ENCODE results near the gene TOMT. TPM values are rescaled to one million over a fixed set of nuclear protein-coding genes. Genes with fewer than 3 reads are reported as not detected.
"Not testable (repeated sequence)": the region's sequence is repeated elsewhere in the genome, so short reads cannot be mapped to it uniquely, and the experiment has no call there.

TOMT gene
- total RNA-seq, 8 experiments from 2014 or later, result not detected

DNA sequence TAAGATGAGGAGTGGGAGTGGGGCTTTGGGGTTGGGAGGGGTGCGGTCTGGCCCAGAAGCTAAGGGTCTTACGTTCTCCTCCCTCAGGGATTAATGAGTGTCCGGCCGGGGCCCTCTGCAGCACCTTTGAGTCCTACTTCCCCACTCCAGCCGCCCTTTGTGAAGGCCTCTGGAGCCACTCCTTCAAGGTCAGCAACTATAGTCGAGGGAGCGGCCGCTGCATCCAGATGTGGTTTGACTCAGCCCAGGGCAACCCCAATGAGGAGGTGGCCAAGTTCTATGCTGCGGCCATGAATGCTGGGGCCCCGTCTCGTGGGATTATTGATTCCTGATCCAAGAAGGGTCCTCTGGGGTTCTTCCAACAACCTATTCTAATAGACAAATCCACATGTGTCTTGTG, 33.8 kb downstream of the TOMT start:
- in situ Hi-C loops (cut with MboI; ENCODE audit: low pct_unique_long_range_greater_than_20kb in 2 of 9, low sequenced_read_pairs in 9 of 9, unreplicated experiment in 9 of 9), result no loop called here
- Histone ChIP-seq H3K4me3 (no peak overlapping the region), H3K4me1 (replicated peaks in 1 of 2) (no peaks in the 10 kb centered on the region), H3K27ac (no peak overlapping the region)
- 90 to 100% methylated on average over 2 of the region's 11 CpGs; no CpG with 5 or more reads in 8 of the 10 experiments for WGBS, 10 experiments
- ATAC-seq (replicated peaks in 6 of 8), result no peak

DNA sequence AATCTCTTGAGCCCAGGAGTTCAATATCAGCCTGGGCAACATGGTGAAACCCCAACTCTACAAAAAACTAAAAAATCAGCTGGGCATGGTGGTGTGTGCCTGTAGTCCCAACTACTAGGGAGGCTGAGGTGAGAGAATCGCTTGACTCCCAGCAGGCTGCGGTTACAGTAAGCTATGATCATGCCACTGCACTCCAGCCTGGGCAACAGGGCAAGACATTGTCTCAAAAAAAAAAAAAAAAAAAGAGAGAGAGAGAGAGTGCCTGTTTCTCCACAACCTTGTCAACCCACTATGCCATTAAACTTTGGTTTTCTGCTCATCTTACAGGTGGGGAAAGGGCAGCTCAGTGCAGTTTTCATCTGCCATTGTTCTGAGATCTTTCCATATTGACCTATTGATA, 34.9 kb downstream of the TOMT start:
- ATAC-seq (replicated peaks in 6 of 8), result no peak
- Histone ChIP-seq H3K4me1 (replicated peaks in 1 of 2) (no peaks in the 10 kb centered on the region), H3K4me3 (no peak overlapping the region), H3K27ac (no peak overlapping the region)
- WGBS, 10 experiments, result 76 to 100% (median 90%) methylated on average over 1 to 2 of the region's 2 CpGs; no CpG with 5 or more reads in 6 of the 10 experiments
- in situ Hi-C loops (cut with MboI; ENCODE audit: low pct_unique_long_range_greater_than_20kb in 2 of 9, low sequenced_read_pairs in 9 of 9, unreplicated experiment in 9 of 9), result no loop called here

DNA sequence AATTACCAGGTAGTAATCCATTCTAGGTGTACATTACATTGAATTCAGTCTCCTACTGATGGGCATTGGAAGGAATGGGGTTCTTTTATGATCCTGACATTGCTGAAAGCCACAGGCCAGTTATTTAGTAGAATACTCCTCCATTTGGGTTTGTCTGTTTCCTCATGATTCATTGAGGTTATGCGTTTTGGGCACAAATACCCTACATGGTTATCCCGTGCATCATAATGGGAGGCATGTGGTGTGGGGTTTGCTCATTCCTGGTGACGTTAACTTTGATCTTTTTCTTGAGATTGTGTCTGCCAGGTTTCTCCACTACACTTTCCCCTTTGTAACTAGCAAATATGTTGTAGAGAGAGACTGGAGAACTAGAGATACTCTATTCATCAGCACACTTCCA, 35.3 kb downstream of the TOMT start:
- H3K27ac ChIP-seq, result no peak overlapping the region
- no peak overlapping the region for H3K4me3 ChIP-seq
- H3K4me1 ChIP-seq (replicated peaks in 1 of 2), result no peaks in the 10 kb centered on the region
- WGBS, 10 experiments, result 0 to 71% (median 26%) methylated on average over 1 to 3 of the region's 3 CpGs; no CpG with 5 or more reads in 2 of the 10 experiments
- ATAC-seq (replicated peaks in 6 of 8), result no peak
- in situ Hi-C loops (cut with MboI; ENCODE audit: low pct_unique_long_range_greater_than_20kb in 2 of 9, low sequenced_read_pairs in 9 of 9, unreplicated experiment in 9 of 9), result no loop called here

DNA sequence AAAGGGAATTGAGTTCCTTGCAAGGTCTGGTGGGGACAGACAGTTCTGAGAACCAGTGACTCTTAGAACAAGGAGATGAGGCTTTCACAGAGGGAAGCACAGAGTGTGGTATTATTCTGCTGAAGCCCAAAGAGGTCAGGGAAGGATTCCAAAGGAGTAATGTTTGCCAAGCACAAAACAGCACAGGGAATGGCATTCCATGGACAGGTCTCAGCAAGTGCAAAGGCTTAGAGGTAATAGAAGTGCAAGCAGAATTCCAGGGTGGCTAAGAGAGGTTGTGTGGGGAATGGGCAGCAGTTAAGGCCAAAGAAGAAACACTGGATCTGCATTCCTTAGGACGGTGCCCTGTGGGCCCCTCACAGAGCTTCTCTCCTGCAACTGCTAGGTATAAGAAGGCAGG, 36.4 kb downstream of the TOMT start:
- ATAC-seq (replicated peaks in 6 of 8); in situ Hi-C loops (cut with MboI; ENCODE audit: low pct_unique_long_range_greater_than_20kb in 2 of 9, low sequenced_read_pairs in 9 of 9, unreplicated experiment in 9 of 9): not testable (repeated sequence)

DNA sequence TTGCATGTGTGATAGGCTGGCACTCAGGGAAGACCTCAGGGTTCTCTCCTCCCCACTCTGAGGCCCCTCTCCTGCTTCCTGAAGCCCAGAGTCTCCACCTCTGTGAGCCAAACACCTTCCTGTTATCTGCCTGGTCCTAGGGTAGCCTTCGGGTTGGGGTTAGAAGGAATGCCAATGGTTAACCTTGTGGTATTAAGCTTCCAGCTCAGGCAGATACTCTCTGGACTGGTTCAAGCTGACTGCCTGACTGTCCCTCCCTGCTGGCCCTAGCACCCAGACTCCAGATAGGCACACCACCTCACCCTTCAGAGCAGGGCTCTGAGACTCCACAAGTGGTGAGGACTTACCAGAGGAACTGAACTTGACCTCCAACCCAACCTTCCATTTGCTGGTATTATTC, 36.8 kb downstream of the TOMT start:
- H3K4me3 ChIP-seq; ATAC-seq (replicated peaks in 6 of 8); in situ Hi-C loops (cut with MboI; ENCODE audit: low pct_unique_long_range_greater_than_20kb in 2 of 9, low sequenced_read_pairs in 9 of 9, unreplicated experiment in 9 of 9); H3K4me1 ChIP-seq (replicated peaks in 1 of 2); H3K27ac ChIP-seq: not testable (repeated sequence)
- WGBS, 10 experiments, result no CpG with 5 or more reads among the region's 1 CpG

More for the DNA sequence above, 36.4 kb downstream of the TOMT start:
- not testable (repeated sequence) for H3K4me1 ChIP-seq (replicated peaks in 1 of 2); H3K4me3 ChIP-seq; H3K27ac ChIP-seq
- WGBS, 10 experiments, result no CpG with 5 or more reads among the region's 1 CpG

DNA sequence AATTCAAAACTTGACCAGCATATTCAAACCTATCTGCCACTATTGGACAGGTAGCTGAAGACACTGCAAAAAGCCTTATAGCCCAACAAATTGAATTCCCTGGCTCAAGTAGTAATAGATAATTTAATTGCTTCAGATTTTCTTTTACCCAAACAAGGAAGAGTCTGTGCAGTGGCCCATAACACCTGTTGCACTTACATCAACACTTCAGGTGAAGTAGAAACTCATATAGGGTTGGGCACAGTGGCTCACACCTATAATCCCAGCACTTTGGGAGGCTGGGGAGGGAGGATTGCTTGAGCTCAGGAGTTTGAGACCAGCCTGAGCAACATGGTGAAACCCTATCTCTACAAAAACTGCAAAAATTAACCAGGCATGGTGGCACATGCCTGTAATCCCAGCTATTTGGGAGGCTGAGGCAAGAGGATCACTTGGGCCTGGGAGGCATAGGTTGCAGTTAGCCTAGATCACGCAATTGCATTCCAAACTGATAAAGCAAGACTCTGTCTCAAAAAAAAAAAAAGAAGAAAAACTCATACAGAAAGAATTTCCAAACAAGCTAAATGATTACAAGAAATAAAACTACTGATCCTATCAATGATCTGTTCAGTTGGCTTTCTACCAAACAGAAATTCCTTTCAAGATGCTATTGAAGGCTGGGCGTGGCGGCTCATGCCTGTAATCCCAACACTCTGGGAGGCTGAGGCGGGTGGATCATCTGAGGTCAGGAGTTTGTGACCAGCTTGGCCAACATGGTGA, 39.3 kb downstream of the TOMT start:
- Histone ChIP-seq H3K4me1 (replicated peaks in 1 of 2) (no peaks in the 10 kb centered on the region), H3K27ac (no peak overlapping the region), H3K4me3 (no peak overlapping the region)
- WGBS, 10 experiments, result 10 to 100% (median 96%) methylated on average over 1 to 4 of the region's 4 CpGs; no CpG with 5 or more reads in 4 of the 10 experiments
- in situ Hi-C loops (cut with MboI; ENCODE audit: low pct_unique_long_range_greater_than_20kb in 2 of 9, low sequenced_read_pairs in 9 of 9, unreplicated experiment in 9 of 9), result no loop called here
- ATAC-seq (replicated peaks in 6 of 8), result peak in 2 of 8 experiments; percentile 43 to 63

DNA sequence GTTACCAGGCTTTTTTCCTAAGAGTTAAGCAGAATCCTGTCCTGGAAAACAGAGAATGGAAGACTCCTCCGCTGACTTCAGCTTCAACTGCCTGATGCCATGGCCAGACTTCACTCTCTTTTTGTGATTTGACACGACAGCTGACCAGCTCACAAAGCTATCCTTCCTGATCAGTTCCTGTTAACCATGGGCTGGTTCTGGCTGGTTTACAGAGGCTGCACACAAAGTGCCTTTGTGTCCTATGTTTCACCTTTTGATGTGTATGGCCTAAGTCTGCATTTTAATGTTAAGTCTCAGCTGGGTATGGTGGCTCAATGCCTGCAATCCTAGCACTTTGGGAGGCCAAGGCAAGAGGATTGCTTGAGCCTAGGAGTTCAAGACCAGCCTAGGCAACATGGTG, 40.9 kb downstream of the TOMT start:
- ATAC-seq (replicated peaks in 6 of 8), result no peak
- in situ Hi-C loops (cut with MboI; ENCODE audit: low pct_unique_long_range_greater_than_20kb in 2 of 9, low sequenced_read_pairs in 9 of 9, unreplicated experiment in 9 of 9), result no loop called here
- H3K4me3 ChIP-seq, result no peak overlapping the region
- 0 to 52% (median 33%) methylated on average over 1 to 2 of the region's 2 CpGs; no CpG with 5 or more reads in 3 of the 10 experiments for WGBS, 10 experiments
- H3K4me1 ChIP-seq (replicated peaks in 1 of 2), result no peaks in the 10 kb centered on the region
- H3K27ac ChIP-seq, result no peak overlapping the region

DNA sequence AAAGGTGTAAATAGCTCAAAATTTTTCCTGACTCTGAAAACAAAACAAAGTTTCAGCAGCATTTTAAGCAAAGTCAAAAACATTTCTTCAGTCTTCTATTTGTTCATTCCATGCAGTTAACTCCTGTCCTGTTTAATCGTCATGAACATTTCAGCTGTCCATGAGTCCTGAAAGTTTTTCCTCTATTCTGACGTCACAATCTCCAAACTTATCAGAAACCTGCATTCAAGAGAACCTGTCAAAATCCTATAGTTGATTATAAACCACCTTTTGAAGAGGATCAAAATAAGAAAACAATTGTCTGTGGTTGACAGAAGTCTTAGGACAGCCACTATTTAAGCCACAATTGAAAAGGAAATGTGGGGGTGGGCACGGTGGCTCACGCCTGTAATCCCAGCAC, 45.2 kb downstream of the TOMT start:
- Histone ChIP-seq H3K4me3 (no peak overlapping the region), H3K4me1 (replicated peaks in 1 of 2) (no peaks in the 10 kb centered on the region), H3K27ac (no peak overlapping the region)
- in situ Hi-C loops (cut with MboI; ENCODE audit: low pct_unique_long_range_greater_than_20kb in 2 of 9, low sequenced_read_pairs in 9 of 9, unreplicated experiment in 9 of 9), result no loop called here
- 0 to 92% (median 68%) methylated on average over 1 to 3 of the region's 4 CpGs; no CpG with 5 or more reads in 2 of the 10 experiments for WGBS, 10 experiments
- ATAC-seq (replicated peaks in 6 of 8), result no peak

DNA sequence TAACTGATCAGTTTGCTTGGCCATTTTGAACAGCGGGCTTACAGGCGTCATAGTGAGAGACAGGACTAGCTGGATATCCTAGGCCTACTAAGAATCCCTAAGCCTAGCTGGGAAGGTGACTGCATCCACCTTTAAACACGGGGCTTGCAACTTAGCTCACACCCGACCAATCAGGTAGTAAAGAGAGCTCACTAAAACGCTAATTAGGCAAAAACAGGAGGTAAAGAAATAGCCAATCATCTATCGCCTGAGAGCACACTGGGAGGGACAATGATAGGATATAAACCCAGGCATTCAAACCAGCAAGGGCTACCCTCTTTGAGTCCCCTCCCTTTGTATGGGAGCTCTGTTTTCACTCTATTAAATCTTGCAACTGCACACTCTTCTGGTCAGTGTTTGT, 48.1 kb downstream of the TOMT start:
- H3K4me3 ChIP-seq; ATAC-seq (replicated peaks in 6 of 8); H3K27ac ChIP-seq; H3K4me1 ChIP-seq (replicated peaks in 1 of 2); in situ Hi-C loops (cut with MboI; ENCODE audit: low pct_unique_long_range_greater_than_20kb in 2 of 9, low sequenced_read_pairs in 9 of 9, unreplicated experiment in 9 of 9): not testable (repeated sequence)
- 60 to 100% (median 88%) methylated on average over 1 to 2 of the region's 6 CpGs; no CpG with 5 or more reads in 5 of the 10 experiments for WGBS, 10 experiments

DNA sequence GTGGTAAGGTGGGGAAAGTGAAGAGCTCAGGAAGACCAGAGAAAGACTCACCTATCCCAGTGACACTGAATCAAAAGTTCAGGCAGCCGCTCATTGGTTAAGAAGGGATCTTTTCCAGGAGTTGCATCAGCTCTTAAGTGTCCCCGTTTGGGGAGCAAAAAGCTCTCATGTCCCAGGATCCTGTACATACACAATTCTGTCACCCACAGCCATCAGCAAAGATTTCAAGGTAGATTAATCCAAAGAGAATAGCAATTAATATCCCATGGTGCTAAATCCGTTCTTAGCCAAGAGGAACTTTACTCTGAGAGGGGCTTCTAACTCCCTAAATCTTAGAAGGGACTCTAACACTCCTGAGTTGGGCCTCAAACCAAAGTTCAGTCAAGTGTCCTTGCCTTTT, 49.1 kb downstream of the TOMT start:
- in situ Hi-C loops (cut with MboI; ENCODE audit: low pct_unique_long_range_greater_than_20kb in 2 of 9, low sequenced_read_pairs in 9 of 9, unreplicated experiment in 9 of 9), result no loop called here
- ATAC-seq (replicated peaks in 6 of 8), result no peak

DNA sequence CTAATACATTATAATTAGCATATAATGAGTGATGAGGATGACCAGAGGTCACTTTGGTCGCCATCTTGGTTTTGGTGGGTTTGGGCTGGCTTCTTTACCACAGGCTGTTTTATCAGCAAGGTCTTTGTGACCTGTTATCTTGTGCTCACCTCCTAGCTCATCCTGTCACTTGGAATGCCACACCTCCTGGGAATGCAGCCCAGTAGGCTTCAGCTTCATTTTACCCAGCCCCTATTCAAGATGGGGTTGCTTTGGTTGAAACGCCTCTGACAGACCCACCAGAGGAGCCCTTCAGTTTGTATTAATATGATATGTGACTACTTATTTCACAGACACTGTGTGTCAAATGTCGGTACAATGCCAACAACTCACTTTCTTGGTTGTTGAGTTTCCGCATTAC, 50.0 kb downstream of the TOMT start:
- Histone ChIP-seq H3K27ac (no peak overlapping the region), H3K4me1 (replicated peaks in 1 of 2) (no peaks in the 10 kb centered on the region), H3K4me3 (no peak overlapping the region)
- in situ Hi-C loops (cut with MboI; ENCODE audit: low pct_unique_long_range_greater_than_20kb in 2 of 9, low sequenced_read_pairs in 9 of 9, unreplicated experiment in 9 of 9), result no loop called here
- ATAC-seq (replicated peaks in 6 of 8), result no peak
- 25 to 100% (median 76%) methylated on average over 1 to 3 of the region's 4 CpGs for WGBS, 10 experiments

More for the DNA sequence above, 49.1 kb downstream of the TOMT start:
- WGBS, 10 experiments, result 0 to 92% (median 80%) methylated on average over 1 to 3 of the region's 3 CpGs; no CpG with 5 or more reads in 3 of the 10 experiments
- H3K27ac ChIP-seq, result no peak overlapping the region
- no peak overlapping the region for H3K4me3 ChIP-seq
- H3K4me1 ChIP-seq (replicated peaks in 1 of 2), result no peaks in the 10 kb centered on the region

DNA sequence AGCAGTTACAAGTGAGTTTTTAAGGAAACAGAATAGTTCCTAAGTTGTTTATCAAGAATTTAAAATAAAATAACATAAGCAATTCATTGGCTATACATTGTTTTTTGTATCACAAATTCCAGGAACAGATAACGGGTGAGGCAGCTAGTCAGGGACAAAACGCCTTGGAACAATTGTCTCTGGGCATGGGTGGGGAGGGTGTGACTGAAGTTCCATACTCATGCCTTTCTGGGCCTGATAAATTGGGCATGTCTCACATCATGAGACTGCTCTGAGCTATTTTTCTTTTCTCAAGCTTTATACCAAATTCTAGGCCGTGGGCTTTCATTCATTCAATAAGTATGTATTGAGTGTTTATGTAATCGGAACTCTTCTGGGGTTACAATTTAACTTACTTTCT, 51.4 kb downstream of the TOMT start:
- no peak overlapping the region for H3K4me3 ChIP-seq
- in situ Hi-C loops (cut with MboI; ENCODE audit: low pct_unique_long_range_greater_than_20kb in 2 of 9, low sequenced_read_pairs in 9 of 9, unreplicated experiment in 9 of 9), result no loop called here
- 0 to 100% (median 81%) methylated on average over 1 to 4 of the region's 4 CpGs for WGBS, 10 experiments
- ATAC-seq (replicated peaks in 6 of 8), result peak in 2 of 8 experiments; percentile 59 to 74
- H3K27ac ChIP-seq, result no peak overlapping the region
- no peaks in the 10 kb centered on the region for H3K4me1 ChIP-seq (replicated peaks in 1 of 2)
